Fibroblast of lung (primary cell): ENCODE results near the gene EMC8. TPM values are rescaled to one million over a fixed set of nuclear protein-coding genes. Genes with fewer than 3 reads are reported as not detected.
A peak's percentile ranks its signal among the peaks of the same experiment; 100 is the strongest.

ENCODE experiments used
- DNase-seq, 2 donors: peaks; one replicate each; pipeline versions ENCODE4 v3.0.0 to v3.0.0-alpha.2; 2010; ENCODE audit warnings: low read depth in 2 of 2
- H2AFZ ChIP-seq: 2 replicates; pipeline ENCODE4 v1.5.1; 2012; ENCODE audit warnings: low read length, control low read depth, inconsistent platforms
- H3K27ac ChIP-seq: 2 replicates; pipeline ENCODE4 v1.5.1; 2011; ENCODE audit warnings: low read length, control low read depth; ENCODE audit not compliant: insufficient read depth
- H3K27me3 ChIP-seq: 2 replicates; pipeline ENCODE4 v1.5.1; 2011; ENCODE audit warnings: mild to moderate bottlenecking, low read length; ENCODE audit not compliant: control insufficient read depth, insufficient read depth
- H3K36me3 ChIP-seq: 2 replicates; pipeline ENCODE4 v1.5.1; 2011; ENCODE audit warnings: low read length; ENCODE audit not compliant: control insufficient read depth, insufficient read depth
- H3K4me1 ChIP-seq: 2 replicates; pipeline ENCODE4 v1.5.1; 2011; ENCODE audit warnings: low read length; ENCODE audit not compliant: control insufficient read depth, insufficient read depth; ENCODE audit errors: extremely low read depth
- H3K4me2 ChIP-seq: 2 replicates; pipeline ENCODE4 v1.5.1; 2011; ENCODE audit warnings: low read length, control low read depth; ENCODE audit not compliant: insufficient read depth; ENCODE audit errors: extremely low read depth
- H3K4me3 ChIP-seq, 4 experiments: fragments of 200-600 bp in 1 of 4; sonication (generic) in 1 of 4; replicated peaks in 1 of 4; 2 replicates each; pipeline ENCODE4 v1.5.1; 2011 to 2016; ENCODE audit warnings: low read length in 4 of 4, low read depth in 3 of 4, mild to moderate bottlenecking in 3 of 4, control low read depth in 2 of 4, inconsistent platforms in 1 of 4, mixed read lengths in 1 of 4; ENCODE audit not compliant: insufficient read depth in 1 of 4; ENCODE audit errors: control extremely low read depth in 1 of 4
- H3K79me2 ChIP-seq: 2 replicates; pipeline ENCODE4 v1.5.1; 2012; ENCODE audit warnings: mild to moderate bottlenecking, low read length, inconsistent platforms; ENCODE audit not compliant: control insufficient read depth, insufficient read depth
- H3K9ac ChIP-seq: 2 replicates; pipeline ENCODE4 v1.5.1; 2011; ENCODE audit warnings: mild to moderate bottlenecking, low read length, control low read depth; ENCODE audit not compliant: insufficient read depth
- H3K9me3 ChIP-seq: 2 replicates; pipeline ENCODE4 v1.5.1; 2012; ENCODE audit warnings: low read depth, low read length; ENCODE audit not compliant: control insufficient read depth, insufficient read depth
- H4K20me1 ChIP-seq: 2 replicates; pipeline ENCODE4 v1.5.1; 2011; ENCODE audit warnings: low read length; ENCODE audit not compliant: control insufficient read depth, insufficient read depth; ENCODE audit errors: extremely low read depth
- CTCF ChIP-seq, 2 donors: IDR thresholded peaks in 1 of 2; conservative IDR thresholded peaks in 1 of 2; 1 replicate in 1 of 2; 2 replicates in 1 of 2; pipeline ENCODE4 v1.5.1; 2011 to 2012; ENCODE audit warnings: low read length in 2 of 2, control low read depth in 1 of 2, inconsistent platforms in 1 of 2, low read depth in 1 of 2, mild to moderate bottlenecking in 1 of 2
- EZH2 ChIP-seq: IDR thresholded peaks from 2 replicates; pipeline ENCODE4 v1.5.1; 2012; ENCODE audit warnings: low read length, control low read depth, mild to moderate bottlenecking; ENCODE audit errors: missing control alignments
- polyA plus RNA-seq, 2 donors: library from polyadenylated mRNA; depleted of rRNA in 1 of 2; stranded (reverse) in 1 of 2; unstranded in 1 of 2; fragments of >200 nt; gene quantifications; 2 replicates each; pipeline ENCODE4 v1.2.1, GENCODE V29; 2011 to 2012; ENCODE audit warnings: missing spikeins in 1 of 2
- total RNA-seq: library from RNA; depleted of rRNA; stranded (reverse); fragments of >200 nt; gene quantifications from 2 replicates; pipeline ENCODE4 v1.2.1, GENCODE V29; 2014

Gene EMC8
- total and polyA plus RNA-seq, 2 donors (not counting 1 experiment from before 2014, with no cell fraction given), result 25.1 to 25.9 TPM

GRCh38 chr16:85789773-85790172 is 9.6 kb downstream of the EMC8 start:
- Histone ChIP-seq H3K27ac (no peak overlapping the region), H3K79me2 (peaks cover 60% of the 10 kb centered on the region), H2AFZ (no peak overlapping the region), H3K36me3 (peaks cover 18% of the 10 kb centered on the region), H4K20me1 (no peaks in the 10 kb centered on the region), H3K4me1 (peaks cover 6% of the 10 kb centered on the region), H3K4me3 (no peak overlapping the region), H3K27me3 (no peaks in the 10 kb centered on the region), H3K9me3 (no peaks in the 10 kb centered on the region), H3K9ac (no peak overlapping the region), H3K4me2 (no peak overlapping the region)
- TF ChIP-seq EZH2, result no peak
- no peak for TF ChIP-seq CTCF (conservative IDR thresholded peaks at IDR 0.05 in 1 of 2, IDR thresholded peaks at IDR 0.05 in 1 of 2; ENCODE audit: low read depth in 1 of 2, low read length in 2 of 2)
- no peak for DNase-seq

DNA sequence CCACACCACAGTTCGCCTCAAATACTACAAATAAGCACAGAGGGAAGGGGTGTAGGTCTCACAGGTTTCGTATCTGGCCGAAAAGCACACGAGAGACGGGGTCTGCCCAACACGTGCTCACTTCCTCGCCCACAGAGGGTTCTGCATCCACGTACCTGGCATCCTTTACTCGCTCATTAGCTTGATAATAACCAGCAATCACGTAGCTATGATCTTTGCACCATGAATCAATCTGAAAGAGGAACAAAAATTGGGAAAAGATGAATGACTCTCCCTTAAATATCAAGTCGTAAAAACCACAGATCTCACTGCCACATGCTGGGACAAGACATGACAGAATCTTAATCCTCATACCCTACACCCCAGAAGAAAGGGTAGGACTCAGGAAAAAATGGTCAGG is 10.5 kb downstream of the EMC8 start:
- H3K9ac ChIP-seq, result no peak overlapping the region
- no peak for TF ChIP-seq EZH2
- TF ChIP-seq CTCF (conservative IDR thresholded peaks at IDR 0.05 in 1 of 2, IDR thresholded peaks at IDR 0.05 in 1 of 2; ENCODE audit: low read depth in 1 of 2, low read length in 2 of 2), result no peak
- H2AFZ ChIP-seq, result no peak overlapping the region
- peaks cover 18% of the 10 kb centered on the region for H3K36me3 ChIP-seq
- peaks cover 6% of the 10 kb centered on the region for H3K4me1 ChIP-seq
- no peak overlapping the region for H3K27ac ChIP-seq
- no peak overlapping the region for H3K4me2 ChIP-seq
- no peaks in the 10 kb centered on the region for H4K20me1 ChIP-seq
- no peak for DNase-seq
- no peak overlapping the region for H3K4me3 ChIP-seq
- H3K27me3 ChIP-seq, result no peaks in the 10 kb centered on the region
- H3K79me2 ChIP-seq, result peaks cover 54% of the 10 kb centered on the region
- no peaks in the 10 kb centered on the region for H3K9me3 ChIP-seq

DNA sequence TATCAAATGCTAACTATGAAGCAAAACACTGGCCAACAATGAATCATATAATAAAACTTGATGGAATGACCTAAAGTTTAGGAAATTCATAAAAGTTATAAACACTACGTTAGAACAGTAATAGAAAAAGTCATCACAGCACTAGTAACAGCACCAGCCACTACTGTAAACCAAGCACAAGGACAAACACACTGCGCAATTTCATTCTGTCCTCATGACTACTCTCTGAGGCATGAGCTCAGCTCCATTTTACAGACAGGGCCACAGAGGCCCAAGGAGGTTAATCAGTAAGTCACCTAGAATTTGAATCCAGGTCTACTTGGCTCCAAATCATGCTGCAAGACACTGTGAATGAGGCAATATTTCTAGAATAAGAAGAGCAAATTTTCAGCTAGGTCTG is 13.4 kb downstream of the EMC8 start:
- peak in 1 of 2 donors; percentile 65 for DNase-seq
- Histone ChIP-seq H2AFZ (no peak overlapping the region), H3K9ac (no peak overlapping the region), H3K9me3 (no peaks in the 10 kb centered on the region), H3K36me3 (peaks cover 15% of the 10 kb centered on the region), H4K20me1 (no peaks in the 10 kb centered on the region), H3K4me1 (peaks cover 10% of the 10 kb centered on the region), H3K79me2 (peaks cover 36% of the 10 kb centered on the region), H3K4me3 (no peak overlapping the region), H3K27me3 (no peaks in the 10 kb centered on the region), H3K27ac (peak overlapping the region; percentile 38), H3K4me2 (no peak overlapping the region)
- TF ChIP-seq EZH2, result no peak
- no peak for TF ChIP-seq CTCF (conservative IDR thresholded peaks at IDR 0.05 in 1 of 2, IDR thresholded peaks at IDR 0.05 in 1 of 2; ENCODE audit: low read depth in 1 of 2, low read length in 2 of 2)
